Naive thymus-derived CD8-positive, alpha-beta T cell (primary cell): ENCODE data around the gene ENOX1. TPM values are rescaled to one million over a fixed set of nuclear protein-coding genes. Genes with fewer than 3 reads are reported as not detected.

Experiments used
- ATAC-seq, 2 donors: fragments of 150-1000 bp; cut with Tn5 transposase in 1 of 2; sonication (Bioruptor Pico), chemical (Tn5 transposase) in 1 of 2; 1 replicate in 1 of 2; 2 replicates in 1 of 2; pipeline ENCODE4 v1.10.0; 2021; ENCODE audit warnings: mild to moderate bottlenecking in 2 of 2, moderate library complexity in 2 of 2
- POLR2A ChIA-PET: fragments of 350-600 bp; sonication (Branson Sonifier 250); formaldehyde crosslinking; loops from one replicate; lab custom pipeline; 2021; ENCODE audit warnings: antibody characterized with exemption; lab: Charles Lee
- DNase-seq, 10 donors: peaks; one replicate each; pipeline versions ENCODE4 v3.0.0 to v3.0.0-alpha.2; 2020 to 2022
- H3K27ac Mint-ChIP-seq, 10 donors: one replicate each; pipeline ENCODE4 v1.8.0; 2020 to 2022; ENCODE audit warnings: mild to moderate bottlenecking in 10 of 10, mixed read lengths in 10 of 10, moderate library complexity in 4 of 10, inconsistent platforms in 1 of 10
- H3K27me3 Mint-ChIP-seq, 5 donors: one replicate each; pipeline ENCODE4 v1.8.0; 2021 to 2022; ENCODE audit warnings: mixed read lengths in 5 of 5
- H3K36me3 Mint-ChIP-seq, 3 donors: one replicate each; pipeline ENCODE4 v1.8.0; 2020 to 2022; ENCODE audit warnings: mixed read lengths in 3 of 3, mild to moderate bottlenecking in 2 of 3, inconsistent platforms in 1 of 3
- H3K4me1 Mint-ChIP-seq, 4 donors: one replicate each; pipeline ENCODE4 v1.8.0; 2021 to 2022; ENCODE audit warnings: mixed read lengths in 4 of 4
- H3K4me3 Mint-ChIP-seq, 10 donors: one replicate each; pipeline ENCODE4 v1.8.0; 2020 to 2022; ENCODE audit warnings: mild to moderate bottlenecking in 10 of 10, mixed read lengths in 10 of 10, moderate library complexity in 6 of 10, inconsistent platforms in 1 of 10
- H3K9me3 Mint-ChIP-seq, 9 donors: one replicate each; pipeline ENCODE4 v1.8.0; 2020 to 2022; ENCODE audit warnings: mixed read lengths in 9 of 9, mild to moderate bottlenecking in 3 of 9, inconsistent platforms in 1 of 9, moderate library complexity in 1 of 9
- polyA plus RNA-seq, 3 donors: library from polyadenylated mRNA; unstranded; fragments of 300-500 nt; fragmentation: Illumina TruSeq; gene quantifications; one replicate each; pipeline ENCODE4 v1.2.3, GENCODE V29; 2021
- total RNA-seq, 8 experiments: library from RNA in 2 of 8; stranded (reverse) in 2 of 8; gene quantifications; one replicate each; pipeline ENCODE4 v1.2.3 and lab custom pipeline; 2021 to 2026

Gene ENOX1
- total and polyA plus RNA-seq, 5 experiments from 2014 or later = not detected

DNA sequence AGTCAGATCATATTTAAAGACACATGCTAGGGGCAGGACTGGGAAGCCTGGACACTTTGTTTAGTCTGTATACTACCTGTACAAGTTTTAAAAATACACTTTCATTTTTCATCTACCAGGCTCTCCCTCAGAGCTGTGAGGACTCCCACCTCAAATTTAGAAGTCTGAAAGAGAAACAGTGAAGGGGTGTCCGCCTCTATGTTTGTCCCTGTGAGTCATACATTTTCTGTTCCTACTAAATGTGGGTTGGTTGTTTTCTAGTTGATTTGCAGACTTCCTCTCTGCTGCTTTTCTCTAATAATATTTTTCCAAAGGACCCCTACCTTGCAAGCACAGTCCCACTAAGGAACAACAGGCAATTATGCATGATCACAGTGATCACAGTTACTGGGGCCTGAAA is 110.5 kb downstream of the ENOX1 start:
- H3K27me3 Mint-ChIP-seq = peaks cover 1 to 9% (median 3%) of the 10 kb centered on the region in 5 donors
- H3K36me3 Mint-ChIP-seq = no peaks in the 10 kb centered on the region
- DNase-seq (no peak), ATAC-seq (no peak)
- H3K4me3 Mint-ChIP-seq = no peak overlapping the region
- no peaks in the 10 kb centered on the region for H3K4me1 Mint-ChIP-seq
- no peak overlapping the region for H3K27ac Mint-ChIP-seq
- H3K9me3 Mint-ChIP-seq = no peaks in the 10 kb centered on the region
- POLR2A ChIA-PET = no interaction called here

DNA sequence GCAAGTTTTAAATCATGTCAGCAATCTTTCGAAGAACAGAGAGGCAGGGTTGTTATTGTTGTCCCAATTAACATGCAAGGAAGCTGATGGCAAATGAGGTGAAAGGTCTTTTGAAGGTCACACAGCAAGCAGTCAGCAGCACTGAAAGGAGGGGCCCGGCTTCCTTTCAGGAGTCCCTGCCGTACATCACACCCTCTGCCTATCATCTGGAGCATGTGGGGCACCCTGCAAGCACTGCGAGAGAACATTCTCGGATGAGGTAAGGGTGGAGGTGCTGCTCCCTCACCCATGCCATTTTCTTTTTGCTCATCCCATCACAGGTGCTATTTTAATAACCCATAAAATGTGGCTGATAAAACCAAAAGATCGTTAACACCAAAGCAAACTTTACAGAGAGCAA is 111.2 kb downstream of the ENOX1 start:
- ATAC-seq (no peak), DNase-seq (no peak)
- H3K27me3 Mint-ChIP-seq = peaks cover 6 to 14% (median 8%) of the 10 kb centered on the region in 5 donors
- H3K4me3 Mint-ChIP-seq = no peak overlapping the region
- no peak overlapping the region for H3K27ac Mint-ChIP-seq
- H3K9me3 Mint-ChIP-seq = peaks cover 0 to 4% (median 0%) of the 10 kb centered on the region in 9 donors
- no peaks in the 10 kb centered on the region for H3K36me3 Mint-ChIP-seq
- POLR2A ChIA-PET = no interaction called here
- H3K4me1 Mint-ChIP-seq = no peaks in the 10 kb centered on the region

DNA sequence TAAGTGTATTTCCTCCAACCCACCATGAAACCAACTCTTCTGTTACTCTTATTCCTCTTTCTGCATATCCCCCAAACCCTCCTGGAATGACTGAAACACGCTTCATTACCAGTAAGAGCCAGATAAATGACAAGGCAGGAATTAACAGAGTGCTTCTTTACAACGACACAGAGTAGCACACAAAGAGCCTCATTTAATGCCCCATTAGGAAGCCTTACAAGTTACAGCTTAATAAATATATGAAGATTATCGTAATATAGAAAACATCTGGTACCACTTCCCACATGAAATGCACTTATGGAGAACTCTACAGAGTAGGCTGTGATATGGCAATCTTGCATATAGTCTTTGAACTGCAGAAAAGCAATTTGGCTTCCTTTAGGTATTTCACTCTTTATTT is 116.8 kb downstream of the ENOX1 start:
- Mint-ChIP-seq H3K36me3 (no peaks in the 10 kb centered on the region), H3K27me3 (peaks cover 6 to 12% (median 8%) of the 10 kb centered on the region in 5 donors), H3K4me3 (no peak overlapping the region), H3K4me1 (peaks cover 3 to 5% (median 4%) of the 10 kb centered on the region in 4 donors), H3K27ac (no peak overlapping the region), H3K9me3 (peaks cover 0 to 4% (median 0%) of the 10 kb centered on the region in 9 donors)
- ATAC-seq (no peak), DNase-seq (no peak)
- POLR2A ChIA-PET = no interaction called here

DNA sequence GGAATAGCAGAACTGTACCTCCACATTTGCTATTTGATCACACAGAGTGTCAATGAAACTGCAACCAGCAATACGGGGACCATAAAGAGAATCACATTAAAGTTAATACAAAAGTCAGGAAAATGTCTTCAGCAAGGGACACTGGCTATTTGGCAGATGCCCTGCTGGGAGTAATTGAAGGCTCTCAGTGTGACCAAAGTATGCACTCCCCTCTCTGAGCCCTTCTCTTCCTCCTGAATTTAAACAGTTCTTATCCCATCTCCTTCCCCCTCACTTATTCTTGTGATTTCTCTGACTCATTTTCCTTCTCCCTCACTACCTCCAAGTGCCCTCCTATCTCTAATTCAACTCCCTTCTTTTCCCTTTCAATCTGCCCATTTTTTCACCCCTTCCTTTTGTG is 117.7 kb downstream of the ENOX1 start:
- H3K9me3 Mint-ChIP-seq = peaks cover 0 to 4% (median 0%) of the 10 kb centered on the region in 9 donors
- H3K27ac Mint-ChIP-seq = no peak overlapping the region
- H3K4me1 Mint-ChIP-seq = peaks cover 5 to 13% (median 11%) of the 10 kb centered on the region in 4 donors
- ATAC-seq (no peak), DNase-seq (no peak)
- no peaks in the 10 kb centered on the region for H3K36me3 Mint-ChIP-seq
- POLR2A ChIA-PET = no interaction called here
- H3K4me3 Mint-ChIP-seq = no peak overlapping the region
- H3K27me3 Mint-ChIP-seq = peaks cover 5 to 9% (median 8%) of the 10 kb centered on the region in 5 donors

DNA sequence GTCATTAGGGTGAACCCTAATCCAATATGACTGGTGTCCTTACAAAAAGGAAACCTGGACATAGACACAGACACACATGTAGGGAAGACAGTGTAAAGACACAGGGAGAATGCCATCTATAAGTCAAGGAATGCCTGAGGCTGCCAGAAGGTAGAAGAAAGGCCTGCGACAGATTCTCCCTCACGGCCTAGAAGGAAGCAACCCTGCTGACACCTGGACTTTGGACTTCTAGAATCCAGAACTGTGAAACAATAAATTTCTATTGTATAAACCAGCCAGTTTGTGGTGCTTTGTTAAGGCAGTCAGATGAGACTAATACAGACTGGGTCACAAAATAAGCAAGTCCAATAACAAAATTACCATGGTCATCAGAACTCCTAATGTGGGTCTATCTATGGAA is 120.4 kb downstream of the ENOX1 start:
- DNase-seq (no peak), ATAC-seq (no peak)
- Mint-ChIP-seq H3K27ac (no peak overlapping the region), H3K9me3 (peaks cover 0 to 4% (median 0%) of the 10 kb centered on the region in 9 donors), H3K4me1 (peaks cover 5 to 13% (median 11%) of the 10 kb centered on the region in 4 donors), H3K27me3 (peaks cover 3 to 8% (median 5%) of the 10 kb centered on the region in 5 donors), H3K4me3 (no peak overlapping the region), H3K36me3 (no peaks in the 10 kb centered on the region)
- POLR2A ChIA-PET = no interaction called here

DNA sequence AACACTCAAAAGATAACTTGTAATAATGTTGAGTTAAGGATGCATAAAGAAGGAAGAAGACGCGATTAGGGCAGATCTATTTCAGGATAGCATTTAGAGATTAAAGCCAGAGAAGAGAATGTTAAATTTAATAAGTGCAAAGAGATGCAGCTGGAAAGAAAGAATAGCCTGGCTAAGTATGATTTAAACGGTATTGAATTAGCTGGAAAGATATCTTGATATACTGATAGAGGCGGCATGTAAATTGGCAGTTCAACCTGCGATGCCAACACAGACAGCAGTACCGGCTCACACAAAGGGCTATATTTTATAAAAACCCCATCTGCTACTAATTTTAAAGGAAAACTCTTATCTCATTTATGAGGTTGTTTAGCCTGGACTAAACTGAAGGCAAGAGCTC is 121.4 kb downstream of the ENOX1 start:
- Mint-ChIP-seq H3K4me1 (peaks cover 5 to 13% (median 11%) of the 10 kb centered on the region in 4 donors), H3K36me3 (no peaks in the 10 kb centered on the region), H3K27ac (no peak overlapping the region), H3K4me3 (no peak overlapping the region), H3K9me3 (no peaks in the 10 kb centered on the region), H3K27me3 (peaks cover 0 to 2% (median 0%) of the 10 kb centered on the region in 5 donors)
- POLR2A ChIA-PET = no interaction called here
- ATAC-seq = no peak
- DNase-seq = no peak

DNA sequence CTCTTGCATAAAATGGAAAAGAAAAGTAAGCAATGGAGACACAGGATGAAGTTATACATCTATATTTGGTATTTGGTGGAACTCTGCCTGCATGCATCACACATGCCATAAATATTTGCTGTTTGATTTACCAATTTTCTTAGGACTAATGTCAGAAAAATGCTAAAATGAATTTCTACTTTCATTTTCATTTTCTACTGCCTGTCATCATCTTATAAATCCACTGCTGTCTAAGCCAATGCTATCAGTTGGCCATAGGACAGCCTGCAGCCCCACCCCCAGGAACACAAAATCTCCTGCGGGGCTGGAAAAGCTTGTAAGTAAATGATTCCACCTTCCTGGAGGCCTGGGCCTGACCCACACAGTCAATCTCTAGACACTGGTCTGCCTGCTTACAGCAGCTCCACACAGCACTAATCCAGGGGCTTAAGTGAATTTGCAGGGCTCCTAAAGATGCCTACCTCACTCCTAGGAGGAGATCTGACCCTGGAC is 122.0 kb downstream of the ENOX1 start:
- Mint-ChIP-seq H3K36me3 (no peaks in the 10 kb centered on the region), H3K27me3 (no peaks in the 10 kb centered on the region), H3K4me3 (peak overlapping the region in 6 of 10 donors; percentile 11 to 65 (median 45)), H3K27ac (peak overlapping the region in 3 of 10 donors; percentile 18 to 79 (median 23)), H3K4me1 (peaks cover 5 to 13% (median 11%) of the 10 kb centered on the region in 4 donors), H3K9me3 (no peaks in the 10 kb centered on the region)
- POLR2A ChIA-PET = no interaction called here
- no peak for DNase-seq
- ATAC-seq = no peak

DNA sequence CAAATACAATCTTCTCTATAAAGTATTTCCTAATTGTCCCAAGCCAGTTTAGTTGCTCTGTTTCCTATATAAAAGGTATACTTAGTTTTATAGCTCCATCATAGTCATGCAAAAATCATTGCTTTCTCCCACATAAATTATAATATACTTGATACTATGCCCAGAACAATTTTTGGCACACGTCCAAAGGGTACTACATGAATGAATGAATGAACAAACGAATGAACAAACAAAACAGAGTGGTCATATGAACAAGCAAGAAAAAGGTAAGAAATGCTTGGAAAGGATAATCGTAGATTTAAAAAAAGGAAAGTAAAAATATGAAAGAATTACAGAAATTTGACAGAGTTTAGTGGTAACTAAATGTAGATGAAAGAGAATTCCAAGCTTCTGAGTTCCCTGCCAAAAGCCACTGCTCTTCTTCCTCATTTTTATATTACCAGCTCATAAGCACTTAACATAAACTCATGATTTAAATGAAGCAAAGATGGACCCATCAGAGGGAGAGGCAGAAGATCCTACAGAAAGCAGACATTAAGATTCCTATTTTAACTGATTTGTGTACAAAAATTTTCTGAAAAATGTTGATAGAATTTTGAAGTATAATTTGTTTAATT is 123.2 kb downstream of the ENOX1 start:
- POLR2A ChIA-PET = no interaction called here
- no peak for ATAC-seq
- no peak overlapping the region for H3K27ac Mint-ChIP-seq

DNA sequence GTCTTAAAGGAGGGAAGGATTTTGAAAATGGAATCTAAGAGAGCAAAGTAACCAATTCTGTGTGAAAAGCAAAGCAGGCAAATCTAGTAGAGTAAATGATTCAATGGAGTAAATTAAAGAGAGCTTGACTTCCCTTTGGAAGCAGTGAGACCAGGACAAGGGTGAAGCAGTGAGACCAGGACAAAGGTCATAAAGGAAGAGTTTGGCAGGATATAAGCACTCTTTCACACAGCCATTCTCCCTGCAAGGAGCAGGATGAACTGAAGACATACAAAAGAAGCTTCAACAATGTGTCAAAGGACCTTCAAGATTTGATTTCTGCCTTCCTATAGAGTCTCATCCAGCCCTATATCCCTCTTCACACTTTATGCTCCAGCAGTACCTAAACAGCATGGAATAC is 123.8 kb downstream of the ENOX1 start:
- DNase-seq (no peak), ATAC-seq (no peak)
- Mint-ChIP-seq H3K36me3 (no peaks in the 10 kb centered on the region), H3K9me3 (no peaks in the 10 kb centered on the region), H3K27me3 (peaks cover 0 to 3% (median 0%) of the 10 kb centered on the region in 5 donors), H3K27ac (no peak overlapping the region), H3K4me1 (peaks cover 5 to 13% (median 11%) of the 10 kb centered on the region in 4 donors), H3K4me3 (no peak overlapping the region)
- POLR2A ChIA-PET = no interaction called here

More for the DNA sequence above, 123.2 kb downstream of the ENOX1 start:
- DNase-seq = no peak
- no peak overlapping the region for H3K4me3 Mint-ChIP-seq
- no peaks in the 10 kb centered on the region for H3K9me3 Mint-ChIP-seq
- peaks cover 0 to 3% (median 0%) of the 10 kb centered on the region in 5 donors for H3K27me3 Mint-ChIP-seq
- H3K36me3 Mint-ChIP-seq = no peaks in the 10 kb centered on the region
- peaks cover 5 to 13% (median 11%) of the 10 kb centered on the region in 4 donors for H3K4me1 Mint-ChIP-seq

DNA sequence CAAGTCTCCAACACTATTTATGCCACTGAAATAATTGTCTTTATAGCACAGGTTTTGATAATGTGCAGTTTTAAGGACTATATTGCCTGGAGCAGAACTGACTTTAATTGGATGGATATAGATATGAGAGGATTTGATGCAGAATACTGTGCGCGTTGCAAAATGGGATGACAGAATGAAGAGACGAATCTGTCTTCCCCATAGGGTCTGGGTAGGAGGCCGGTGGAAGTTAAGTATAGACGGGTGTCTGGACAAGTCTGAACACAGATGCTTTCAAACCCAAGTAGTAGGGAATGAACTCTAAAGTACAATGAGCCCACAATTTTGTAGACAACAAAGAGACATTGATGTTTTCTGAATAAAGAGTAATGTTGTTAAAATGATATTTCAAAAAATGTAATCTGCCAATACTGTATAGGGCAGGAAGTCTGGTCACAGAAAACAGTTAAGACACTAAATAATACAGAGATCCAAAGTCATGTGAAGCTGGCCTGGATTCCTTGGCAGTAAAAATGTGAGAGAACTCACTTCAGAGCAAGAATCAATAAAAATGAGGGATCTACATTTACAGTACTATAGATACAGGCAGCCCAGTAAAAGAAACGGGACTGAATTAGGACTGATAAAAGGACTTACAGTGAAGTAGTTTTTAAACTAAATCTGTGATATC is 125.5 kb downstream of the ENOX1 start:
- ATAC-seq (no peak), DNase-seq (no peak)
- Mint-ChIP-seq H3K36me3 (no peaks in the 10 kb centered on the region), H3K9me3 (no peaks in the 10 kb centered on the region), H3K27ac (no peak overlapping the region), H3K27me3 (peaks cover 0 to 3% (median 0%) of the 10 kb centered on the region in 5 donors), H3K4me3 (no peak overlapping the region), H3K4me1 (peaks cover 5 to 13% (median 11%) of the 10 kb centered on the region in 4 donors)
- POLR2A ChIA-PET = no interaction called here

DNA sequence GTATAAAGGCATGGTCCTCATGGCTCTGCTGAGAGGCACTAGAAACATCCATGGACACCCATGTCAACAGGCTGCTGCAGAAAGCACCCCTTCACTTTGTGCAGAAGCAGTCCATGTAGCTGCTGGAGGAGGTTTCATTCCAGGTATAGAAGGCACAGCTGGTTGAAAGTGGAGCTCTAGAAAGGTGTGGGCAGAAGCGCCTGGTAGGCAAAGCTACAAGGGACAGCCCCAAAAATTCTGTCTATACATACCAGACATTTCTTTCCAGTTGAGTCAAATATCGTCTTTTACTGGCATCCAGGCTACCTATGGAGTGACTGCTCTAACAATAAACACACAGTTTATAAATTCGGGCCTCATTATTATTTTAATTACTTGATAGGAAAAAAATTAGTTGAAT is 129.3 kb downstream of the ENOX1 start:
- Mint-ChIP-seq H3K27ac (peak overlapping the region in 1 of 10 donors; percentile 60), H3K4me1 (no peaks in the 10 kb centered on the region), H3K9me3 (no peaks in the 10 kb centered on the region), H3K36me3 (no peaks in the 10 kb centered on the region), H3K27me3 (peaks cover 0 to 3% (median 2%) of the 10 kb centered on the region in 5 donors), H3K4me3 (no peak overlapping the region)
- ATAC-seq (no peak), DNase-seq (no peak)
- POLR2A ChIA-PET = no interaction called here

DNA sequence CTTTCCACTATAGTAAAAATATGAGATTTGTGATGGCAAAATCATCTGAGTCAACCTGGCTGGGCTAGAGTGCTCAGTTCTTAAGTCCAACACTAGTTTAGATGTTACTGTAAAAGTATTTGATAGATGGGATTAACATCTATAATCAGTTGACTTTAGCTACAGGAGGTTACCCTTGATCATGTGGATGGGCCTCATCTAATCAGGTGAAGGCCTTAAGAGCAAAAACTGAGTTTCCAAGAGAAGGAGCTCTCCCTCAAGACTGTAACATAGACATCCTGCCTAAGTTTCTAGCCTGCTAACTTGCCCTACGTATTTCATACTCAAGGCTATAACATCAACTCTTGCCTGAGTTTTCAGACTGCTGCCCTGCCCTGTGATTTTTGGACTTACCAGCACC is 132.8 kb downstream of the ENOX1 start:
- Mint-ChIP-seq H3K27me3 (peaks cover 0 to 8% (median 1%) of the 10 kb centered on the region in 5 donors), H3K4me1 (no peaks in the 10 kb centered on the region), H3K9me3 (no peaks in the 10 kb centered on the region), H3K4me3 (no peak overlapping the region), H3K27ac (no peak overlapping the region), H3K36me3 (no peaks in the 10 kb centered on the region)
- no peak for DNase-seq
- no peak for ATAC-seq
- POLR2A ChIA-PET = no interaction called here

DNA sequence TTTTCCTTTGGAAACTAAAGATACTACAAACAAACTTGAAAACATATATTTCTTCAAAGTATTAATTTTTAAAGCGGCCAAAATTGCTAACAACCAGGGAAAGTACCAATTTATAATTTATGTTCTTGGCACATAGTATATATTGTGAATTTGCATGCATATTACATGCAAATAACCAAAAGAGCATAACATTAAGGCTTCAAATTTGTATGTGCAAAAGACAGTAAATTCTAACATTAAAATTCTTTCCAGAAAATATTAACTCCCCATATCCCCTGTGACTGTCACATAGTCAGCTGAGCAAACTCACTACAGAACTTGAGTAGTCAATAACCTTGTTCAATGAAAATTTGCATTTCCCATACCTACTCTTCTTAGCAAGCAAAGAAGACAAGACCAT is 133.4 kb downstream of the ENOX1 start:
- Mint-ChIP-seq H3K4me1 (no peaks in the 10 kb centered on the region), H3K27ac (no peak overlapping the region), H3K36me3 (no peaks in the 10 kb centered on the region), H3K4me3 (no peak overlapping the region), H3K27me3 (peaks cover 0 to 8% (median 0%) of the 10 kb centered on the region in 5 donors), H3K9me3 (no peaks in the 10 kb centered on the region)
- ATAC-seq (no peak), DNase-seq (no peak)
- POLR2A ChIA-PET = no interaction called here
